GM10266 (cell line): ENCODE data around the gene C1orf74.

Experiments
- DNase-seq: peaks from one replicate; pipeline ENCODE4 v3.0.0; 2012; ENCODE audit errors: extremely low spot score
- CTCF ChIP-seq: IDR thresholded peaks from 2 replicates; pipeline ENCODE4 v1.5.1; 2012; ENCODE audit warnings: mild to moderate bottlenecking, low read depth; ENCODE audit not compliant: control insufficient read depth, insufficient read depth; ENCODE audit errors: missing control alignments

The C1orf74 gene

GRCh38 chr1:209732725-209733124 is 51.6 kb downstream of the C1orf74 start:
- no peak for TF ChIP-seq CTCF
- no peak for DNase-seq

DNA sequence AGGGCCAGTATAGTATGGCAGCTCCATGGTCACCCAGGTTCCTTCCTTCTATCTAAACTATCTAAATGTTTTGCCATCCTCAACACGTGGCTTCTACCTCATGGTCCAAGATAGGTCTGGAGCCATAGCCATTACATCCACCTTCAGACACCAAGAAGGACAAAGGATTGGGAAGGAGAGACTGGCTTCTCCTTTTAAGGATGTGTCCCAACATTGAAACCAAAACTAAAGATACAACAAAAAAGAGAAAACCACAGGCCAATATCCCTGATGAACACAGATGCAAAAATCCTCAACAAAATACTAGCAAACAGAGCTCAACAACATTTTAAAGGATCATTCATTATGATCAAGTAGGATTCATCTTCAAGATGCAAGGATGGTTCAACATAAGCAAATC is 54.9 kb downstream of the C1orf74 start:
- TF ChIP-seq CTCF, result no peak

More for the DNA sequence above, 54.9 kb downstream of the C1orf74 start:
- DNase-seq, result no peak
